Esophagus muscularis mucosa (tissue), 3 donors: ENCODE results near the gene ALG14.
"Not testable (repeated sequence)": the region's sequence is repeated elsewhere in the genome, so short reads cannot be mapped to it uniquely, and the experiment has no call there.

Experiments
- CTCF ChIP-seq, 3 experiments: fragments of 200-600 bp in 2 of 3; fragments of 450-650 bp in 1 of 3; sonication (generic) in 2 of 3; IDR thresholded peaks; one replicate each; pipeline ENCODE4 v1.5.1; 2017 to 2019; ENCODE audit warnings: antibody characterized with exemption in 3 of 3, mild to moderate bottlenecking in 2 of 3, moderate library complexity in 1 of 3
- POLR2A ChIP-seq: fragments of 450-650 bp; IDR thresholded peaks from one replicate; pipeline ENCODE4 v1.6.1; 2017; ENCODE audit warnings: antibody characterized with exemption, moderate library complexity, mild to moderate bottlenecking, low read depth

GRCh38 chr1:95047624-95048023, 25.1 kb downstream of the ALG14 start:
- TF ChIP-seq CTCF (IDR thresholded peaks at IDR 0.05); POLR2A: not testable (repeated sequence)
